IPS DF 6.9 (cell line): ENCODE measurements around the gene RNF214.
A peak's percentile ranks its signal among the peaks of the same experiment; 100 is the strongest.
"Not testable (repeated sequence)": the region's sequence is repeated elsewhere in the genome, so short reads cannot be mapped to it uniquely, and the experiment has no call there.

ENCODE experiments used
- DNase-seq: peaks from one replicate; pipeline ENCODE4 v3.0.0-alpha.2; 2013; ENCODE audit warnings: low read depth, low spot score
- H3K27ac ChIP-seq: one replicate; pipeline ENCODE4 v1.5.1; 2013; ENCODE audit warnings: low read length, control low read depth
- H3K27me3 ChIP-seq: 2 replicates; pipeline ENCODE4 v1.6.1; 2013; ENCODE audit warnings: mild to moderate bottlenecking, low read length; ENCODE audit not compliant: control insufficient read depth, insufficient read depth
- H3K36me3 ChIP-seq: 2 replicates; pipeline ENCODE4 v1.6.1; 2013; ENCODE audit warnings: low read length; ENCODE audit not compliant: control insufficient read depth, insufficient read depth
- H3K4me1 ChIP-seq: 2 replicates; pipeline ENCODE4 v1.6.1; 2013; ENCODE audit warnings: low read length; ENCODE audit not compliant: control insufficient read depth, insufficient read depth
- H3K4me3 ChIP-seq: 2 replicates; pipeline ENCODE4 v1.5.1; 2013; ENCODE audit warnings: mild to moderate bottlenecking, low read length
- H3K9me3 ChIP-seq: 2 replicates; pipeline ENCODE4 v1.6.1; 2013; ENCODE audit warnings: low read length, inconsistent platforms; ENCODE audit not compliant: control insufficient read depth, insufficient read depth
- WGBS: extraction: QIAGEN DNeasy Blood & Tissue Kit; methylation state at CpG from one replicate; pipeline ENCODE4 v1.1.7; 2013; ENCODE audit warnings: mixed read lengths, missing lambda C conversion rate; ENCODE audit not compliant: insufficient read length, insufficient coverage; 5-methylcytosine and 5-hydroxymethylcytosine counted together

RNF214 gene

GRCh38 chr11:117265745-117266144 lies 33.3 kb downstream of the RNF214 start:
- Histone ChIP-seq H3K36me3 (no peaks in the 10 kb centered on the region), H3K27ac (no peak overlapping the region), H3K27me3 (no peaks in the 10 kb centered on the region), H3K9me3 (no peaks in the 10 kb centered on the region), H3K4me1 (no peaks in the 10 kb centered on the region), H3K4me3 (no peak overlapping the region)
- WGBS = no CpG with 5 or more reads among the region's 2 CpGs
- DNase-seq = no peak

- no peak for DNase-seq
- Histone ChIP-seq H3K4me3 (no peak overlapping the region), H3K9me3 (no peaks in the 10 kb centered on the region), H3K27ac (no peak overlapping the region), H3K36me3 (no peaks in the 10 kb centered on the region), H3K4me1 (no peaks in the 10 kb centered on the region; the same call in 1 of the 2 replicates), H3K27me3 (no peaks in the 10 kb centered on the region)
- WGBS = no CpG with 5 or more reads among the region's 2 CpGs
These were observed 37.4 kb downstream of the RNF214 start for GRCh38 chr11:117269856-117270255.

GRCh38 chr11:117271208-117271607 lies 38.7 kb downstream of the RNF214 start:
- no peaks in the 10 kb centered on the region for H3K36me3 ChIP-seq
- H3K4me1 ChIP-seq = no peaks in the 10 kb centered on the region; the same call in 1 of the 2 replicates

GRCh38 chr11:117272175-117272574 lies 39.7 kb downstream of the RNF214 start:
- not testable (repeated sequence) for H3K9me3 ChIP-seq, DNase-seq, H3K36me3 ChIP-seq, H3K4me1 ChIP-seq, H3K27me3 ChIP-seq, H3K27ac ChIP-seq, H3K4me3 ChIP-seq
- WGBS = no CpG with 5 or more reads among the region's 5 CpGs

More at GRCh38 chr11:117271208-117271607, 38.7 kb downstream of the RNF214 start:
- no peak overlapping the region for H3K4me3 ChIP-seq
- H3K9me3 ChIP-seq = no peaks in the 10 kb centered on the region
- no peak overlapping the region for H3K27ac ChIP-seq
- no CpG with 5 or more reads among the region's 4 CpGs for WGBS
- no peaks in the 10 kb centered on the region for H3K27me3 ChIP-seq
- DNase-seq = no peak

- peak; percentile 7 for DNase-seq
- Histone ChIP-seq H3K4me3 (no peak overlapping the region), H3K9me3 (no peaks in the 10 kb centered on the region), H3K27me3 (no peaks in the 10 kb centered on the region), H3K36me3 (no peaks in the 10 kb centered on the region), H3K4me1 (no peaks in the 10 kb centered on the region; the same call in 1 of the 2 replicates), H3K27ac (no peak overlapping the region)
- WGBS = 100% methylated on average over 3 of the region's 9 CpGs
These were observed 41.2 kb downstream of the RNF214 start for GRCh38 chr11:117273550-117274289.

- Histone ChIP-seq H3K9me3 (no peaks in the 10 kb centered on the region), H3K27ac (no peak overlapping the region), H3K27me3 (no peaks in the 10 kb centered on the region), H3K4me1 (no peaks in the 10 kb centered on the region; the same call in 1 of the 2 replicates), H3K36me3 (peaks cover 13% of the 10 kb centered on the region; the same call in 1 of the 2 replicates), H3K4me3 (no peak overlapping the region)
- no CpG with 5 or more reads among the region's 2 CpGs for WGBS
- DNase-seq = no peak
These were observed 45.9 kb downstream of the RNF214 start for GRCh38 chr11:117278347-117278746.

- Histone ChIP-seq H3K27ac (no peak overlapping the region), H3K27me3 (no peaks in the 10 kb centered on the region), H3K36me3 (peaks cover 13% of the 10 kb centered on the region; the same call in 1 of the 2 replicates), H3K4me1 (no peaks in the 10 kb centered on the region), H3K9me3 (no peaks in the 10 kb centered on the region), H3K4me3 (no peak overlapping the region)
- DNase-seq = no peak
- WGBS = no CpG with 5 or more reads among the region's 4 CpGs
These were observed 47.4 kb downstream of the RNF214 start for GRCh38 chr11:117279711-117280376.

GRCh38 chr11:117281159-117281558 lies 48.7 kb downstream of the RNF214 start:
- Histone ChIP-seq H3K27me3 (no peaks in the 10 kb centered on the region), H3K4me3 (no peak overlapping the region), H3K4me1 (no peaks in the 10 kb centered on the region), H3K9me3 (no peaks in the 10 kb centered on the region), H3K36me3 (peaks cover 16% of the 10 kb centered on the region; the same call in 1 of the 2 replicates), H3K27ac (no peak overlapping the region)
- WGBS = no CpG with 5 or more reads among the region's 6 CpGs
- no peak for DNase-seq

- no peaks in the 10 kb centered on the region for H3K4me1 ChIP-seq
- WGBS = no CpG with 5 or more reads among the region's 7 CpGs
- H3K9me3 ChIP-seq = no peaks in the 10 kb centered on the region
- H3K27ac ChIP-seq = no peak overlapping the region
- H3K27me3 ChIP-seq = no peaks in the 10 kb centered on the region
- no peak for DNase-seq
- H3K4me3 ChIP-seq = no peak overlapping the region
- peaks cover 16% of the 10 kb centered on the region; the same call in 1 of the 2 replicates for H3K36me3 ChIP-seq
These were observed 49.4 kb downstream of the RNF214 start for GRCh38 chr11:117281869-117282268.

- Histone ChIP-seq H3K36me3 (peaks cover 16% of the 10 kb centered on the region; the same call in 1 of the 2 replicates), H3K27ac (no peak overlapping the region), H3K27me3 (no peaks in the 10 kb centered on the region), H3K4me3 (no peak overlapping the region), H3K4me1 (no peaks in the 10 kb centered on the region), H3K9me3 (no peaks in the 10 kb centered on the region)
- WGBS = no CpG with 5 or more reads among the region's 3 CpGs
- no peak for DNase-seq
These were observed 50.5 kb downstream of the RNF214 start for GRCh38 chr11:117282956-117283355.
